K562 (cell line): ENCODE measurements around the gene CASKIN1. TPM values are rescaled to one million over a fixed set of nuclear protein-coding genes. Genes with fewer than 3 reads are reported as not detected.
A peak's percentile ranks its signal among the peaks of the same experiment; 100 is the strongest.

Source experiments
- BMI1 ChIP-seq: fragments of 150-350 bp; IDR thresholded peaks from 2 replicates; pipeline ENCODE4 v1.6.1; 2014; ENCODE audit warnings: low read length
- CREM ChIP-seq: IDR thresholded peaks from 2 replicates; pipeline ENCODE4 v1.6.1; 2014; ENCODE audit warnings: antibody characterized with exemption, low read depth
- ELF4 ChIP-seq: fragments of 450-650 bp; formaldehyde crosslinking; IDR thresholded peaks from 2 replicates; pipeline ENCODE4 v1.4.0; 2022; ENCODE audit warnings: missing genetic modification characterization
- ETV6 ChIP-seq, 3 experiments: fragments of 150-350 bp in 1 of 3; sonication (generic) in 1 of 3; formaldehyde crosslinking in 1 of 3; IDR thresholded peaks; 2 replicates each; pipeline versions ENCODE4 v1.6.1 to v1.8.0; 2014 to 2022; ENCODE audit warnings: borderline replicate concordance in 2 of 3, low read depth in 2 of 3, antibody characterized with exemption in 1 of 3, low read length in 1 of 3, mild to moderate bottlenecking in 1 of 3, missing genetic modification reagents in 1 of 3
- FIP1L1 ChIP-seq: fragments of 200-400 bp; formaldehyde crosslinking; IDR thresholded peaks from 2 replicates; pipeline ENCODE4 v1.6.1; 2018; ENCODE audit warnings: mild to moderate bottlenecking, low read depth, low read length; ENCODE audit not compliant: poor library complexity, severe bottlenecking
- FOSL1 ChIP-seq: fragments of 200-800 bp; sonication (Bioruptor generic); conservative IDR thresholded peaks from 2 replicates; pipeline ENCODE4 v1.6.1; 2016; ENCODE audit warnings: missing genetic modification characterization, missing compliant biosample characterization
- MIER1 ChIP-seq: fragments of 450-650 bp; IDR thresholded peaks from 2 replicates; pipeline ENCODE4 v1.6.1; 2016; ENCODE audit warnings: antibody characterized with exemption, mild to moderate bottlenecking, low read depth
- MLLT1 ChIP-seq, 2 experiments: fragments of 450-650 bp; IDR thresholded peaks; 2 replicates each; pipeline ENCODE4 v1.6.1; 2016
- POLR2G ChIP-seq: fragments of 200-400 bp; formaldehyde crosslinking; IDR thresholded peaks from 2 replicates; pipeline ENCODE4 v1.6.1; 2017; ENCODE audit warnings: low read depth, mild to moderate bottlenecking, antibody characterized with exemption, low read length, moderate library complexity
- RBFOX2 ChIP-seq: fragments of 200-400 bp; formaldehyde crosslinking; IDR thresholded peaks from 2 replicates; pipeline ENCODE4 v1.6.1; 2017; ENCODE audit warnings: low read depth, mild to moderate bottlenecking, low read length, moderate library complexity
- RBM39 ChIP-seq: fragments of 200-400 bp; formaldehyde crosslinking; optimal IDR thresholded peaks from 2 replicates; pipeline ENCODE3; 2018; ENCODE audit warnings: low read depth, low read length
- SIN3B ChIP-seq: fragments of 450-650 bp; IDR thresholded peaks from 2 replicates; pipeline ENCODE4 v1.6.1; 2017; ENCODE audit warnings: low read depth, mild to moderate bottlenecking, moderate library complexity
- ZC3H11A ChIP-seq: IDR thresholded peaks from 2 replicates; pipeline ENCODE4 v1.6.1; 2012; ENCODE audit warnings: low read depth, low read length, improper control_type of control experiment
- ZNF280A ChIP-seq: fragments of 450-650 bp; IDR thresholded peaks from 2 replicates; pipeline ENCODE4 v1.6.1; 2018; ENCODE audit warnings: mild to moderate bottlenecking, low read depth; ENCODE audit not compliant: partially characterized antibody
- ZNF395 ChIP-seq: fragments of 200-800 bp; sonication (Bioruptor generic); IDR thresholded peaks from 2 replicates; pipeline ENCODE4 v1.6.1; 2017; ENCODE audit warnings: missing genetic modification characterization, missing compliant biosample characterization
- ZNF609 ChIP-seq: sonication (generic); formaldehyde crosslinking; IDR thresholded peaks from 2 replicates; pipeline ENCODE4 v1.8.1; 2023; ENCODE audit warnings: missing genetic modification reagents, mild to moderate bottlenecking, borderline replicate concordance
- ZNF717 ChIP-seq: fragments of 250-450 bp; sonication (Bioruptor Pico); IDR thresholded peaks from 2 replicates; pipeline ENCODE4 v1.5.0; 2021
- polyA plus RNA-seq, 8 experiments: library from polyadenylated mRNA; depleted of rRNA in 4 of 8; stranded (reverse) in 5 of 8; unstranded in 3 of 8; fragments of >200 nt; fragmentation: Nextera tagmentation in 2 of 8; fragmentation: Illumina TruSeq in 1 of 8; extraction: Ambion mirVana in 2 of 8; extraction: Trizol in 1 of 8; gene quantifications; 2 replicates each; pipeline versions ENCODE4 v1.2.1 to v1.2.3, GENCODE V29; 2011 to 2014; ENCODE audit warnings: inconsistent platforms in 1 of 8, missing spikeins in 1 of 8
- total RNA-seq, 7 experiments: library from RNA; depleted of rRNA in 6 of 7; stranded (reverse); fragments of >200 nt in 6 of 7; fragmentation: Illumina TruSeq in 2 of 7; extraction: Trizol in 2 of 7; gene quantifications; 2 replicates each; pipeline versions ENCODE4 v1.2.1 to v1.2.3, GENCODE V29; 2011 to 2021; ENCODE audit warnings: low replicate concordance in 1 of 7

CASKIN1 gene
- total and polyA plus RNA-seq, 9 of the 15 experiments (the other 6 are each of a cell fraction or from before 2014, with no cell fraction given), result 0.15 to 4.5 (median 1.5) TPM; not detected in 2

GRCh38 chr16:2213817-2214718, 17.7 kb upstream of the CASKIN1 start (continued):
- TF ChIP-seq ZNF609, result 0 out of 2 replicates have a peak, but pooled peaks have one; percentile 61
- peak; percentile 54 for TF ChIP-seq POLR2G
- TF ChIP-seq MIER1, result no peak
- no peak for TF ChIP-seq FOSL1 (tag)
- TF ChIP-seq RBM39, result no peak
- no peak for TF ChIP-seq BMI1
- TF ChIP-seq ELF4 (CRISPR knock-in tag), result no peak
- no peak for TF ChIP-seq ZNF280A
- TF ChIP-seq FIP1L1, result peak; percentile 70
- TF ChIP-seq ZNF717 (CRISPR knock-in tag), result no peak
- TF ChIP-seq CREM, result peak; percentile 44
- TF ChIP-seq ZNF395 (CRISPR knock-in tag), result no peak
- peak; percentile 28; the same call in 1 of the 2 replicates for TF ChIP-seq RBFOX2
- TF ChIP-seq ETV6 (IDR thresholded peaks at IDR 0.05; ENCODE audit: borderline replicate concordance in 1 of 2, low read depth in 2 of 2, low read length in 1 of 2), result no peak
- peak; percentile 56; the same call in 1 of the 2 replicates for TF ChIP-seq ETV6 (CRISPR knock-in tag; IDR thresholded peaks at IDR 0.05; ENCODE audit: borderline replicate concordance)
- TF ChIP-seq ZC3H11A, result no peak
- TF ChIP-seq MLLT1 (IDR thresholded peaks at IDR 0.05), result no peak
- TF ChIP-seq SIN3B, result peak; percentile 77; the same call in 1 of the 2 replicates
